ENCODE measurements around the gene NEK6. TPM values are rescaled to one million over a fixed set of nuclear protein-coding genes. Genes with fewer than 3 reads are reported as not detected.

The NEK6 gene
- total and polyA plus RNA-seq, 2 of the 8 experiments (the other 6 are each of a cell fraction or from before 2014, with no cell fraction given), result 17.7 to 19.7 TPM

GRCh38 chr9:124320062-124320973 is 62.6 kb downstream of the NEK6 start (continued):
- TF ChIP-seq CTCF (IDR thresholded peaks at IDR 0.05; ENCODE audit: control extremely low read depth in 1 of 3, insufficient read depth in 1 of 3, low read depth in 1 of 3, low read length in 3 of 3), result peak in 2 of 3 experiments; percentile 81 to 96; a peak in 3 of 4 replicates
- TF ChIP-seq CEBPB (IDR thresholded peaks at IDR 0.05; ENCODE audit: low read depth, low read length), result no peak
- TF ChIP-seq SIRT6 (IDR thresholded peaks at IDR 0.05; ENCODE audit: low read length), result no peak
- no peak for TF ChIP-seq CREB1 (IDR thresholded peaks at IDR 0.05)
- TF ChIP-seq TAF1 (IDR thresholded peaks at IDR 0.05; ENCODE audit: low read depth, low read length), result no peak
- no peak for TF ChIP-seq RXRA (IDR thresholded peaks at IDR 0.05; ENCODE audit: insufficient read depth, low read depth, low read length)

Data from H1 (cell line).